CD4-positive, alpha-beta T cell treated with Interleukin-6 for 4 hours (primary cell): ENCODE data around the gene FRG1.
"Not testable (repeated sequence)": the region's sequence is repeated elsewhere in the genome, so short reads cannot be mapped to it uniquely, and the experiment has no call there.

Experiments used
- DNase-seq: peaks from one replicate; pipeline ENCODE4 v3.0.0-alpha.2; 2020; ENCODE audit warnings: mixed read lengths

FRG1 gene

DNA sequence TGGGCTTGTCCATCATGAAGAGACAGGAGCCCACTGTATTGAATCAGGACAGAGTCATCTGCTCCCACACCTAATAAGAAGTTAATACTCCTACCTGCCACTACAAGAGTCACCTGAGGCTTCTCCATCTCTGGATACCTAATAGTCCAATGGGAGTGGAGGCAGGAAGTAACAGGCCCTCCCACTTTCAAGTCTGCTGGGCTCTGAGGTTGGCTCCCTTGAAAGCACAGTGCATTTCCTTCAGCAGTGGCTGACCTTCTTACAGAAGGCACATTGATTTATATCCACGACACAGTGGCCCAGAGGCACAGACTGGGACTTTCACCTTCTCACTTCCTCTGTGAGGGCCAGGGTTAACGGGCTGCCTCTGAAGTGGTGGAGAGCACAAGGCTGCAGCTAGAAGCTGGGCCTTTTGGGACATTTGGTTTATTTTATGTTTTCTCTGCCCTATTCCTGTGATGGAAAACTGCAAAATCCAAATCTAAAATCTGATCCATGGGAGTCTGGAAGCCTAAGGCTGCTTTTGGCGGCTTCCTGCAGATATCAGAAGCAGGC, 48.3 kb downstream of the FRG1 start:
- no peak for DNase-seq

DNA sequence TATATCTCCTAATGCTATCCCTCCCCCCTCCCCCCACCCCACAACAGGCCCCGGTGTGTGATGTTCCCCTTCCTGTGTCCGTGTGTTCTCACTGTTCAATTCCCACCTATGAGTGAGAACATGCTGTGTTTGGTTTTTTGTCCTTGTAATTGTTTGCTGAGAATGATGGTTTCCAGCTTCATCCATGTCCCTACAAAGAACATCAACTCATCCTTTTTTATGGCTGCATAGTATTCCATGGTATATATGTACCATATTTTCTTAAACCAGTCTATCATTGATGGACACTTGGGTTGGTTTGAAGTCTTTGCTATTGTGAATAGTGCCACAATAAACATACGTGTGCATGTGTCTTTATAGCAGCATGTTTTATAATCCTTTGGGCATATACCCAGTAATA, 49.3 kb downstream of the FRG1 start:
- not testable (repeated sequence) for DNase-seq
